HG03159 (cell line): Measurements from ENCODE around the gene COX7A2L.
"Not testable (repeated sequence)": the region's sequence is repeated elsewhere in the genome, so short reads cannot be mapped to it uniquely, and the experiment has no call there.

ENCODE experiments used
- ATAC-seq: cut with Tn5 transposase; IDR thresholded peaks from one replicate; pipeline ENCODE4 v1.9.1; 2021; ENCODE audit warnings: mild to moderate bottlenecking, moderate library complexity; ENCODE audit not compliant: unreplicated experiment

COX7A2L gene

GRCh38 chr2:42340045-42340937 lies 20.7 kb downstream of the COX7A2L start:
- no peak for ATAC-seq

- no peak for ATAC-seq
Observed at GRCh38 chr2:42339191-42339912, 21.7 kb downstream of the COX7A2L start.

GRCh38 chr2:42338567-42339190 lies 22.3 kb downstream of the COX7A2L start:
- no peak for ATAC-seq

GRCh38 chr2:42337846-42338566 lies 23.0 kb downstream of the COX7A2L start:
- no peak for ATAC-seq

- no peak for ATAC-seq
Observed at GRCh38 chr2:42337356-42337820, 23.6 kb downstream of the COX7A2L start.

- no peak for ATAC-seq
Observed at GRCh38 chr2:42336361-42336965, 24.6 kb downstream of the COX7A2L start.

- ATAC-seq = no peak
Observed at GRCh38 chr2:42335514-42336104, 25.4 kb downstream of the COX7A2L start.

- not testable (repeated sequence) for ATAC-seq
Observed at GRCh38 chr2:42334865-42335264, 26.2 kb downstream of the COX7A2L start.

- ATAC-seq = no peak
Observed at GRCh38 chr2:42334220-42334619, 26.8 kb downstream of the COX7A2L start.

GRCh38 chr2:42333579-42333978 lies 27.4 kb downstream of the COX7A2L start:
- no peak for ATAC-seq

- no peak for ATAC-seq
Observed at GRCh38 chr2:42332575-42332974, 28.4 kb downstream of the COX7A2L start.

- ATAC-seq = no peak
Observed at GRCh38 chr2:42331569-42332284, 29.3 kb downstream of the COX7A2L start.

GRCh38 chr2:42329736-42330135 lies 31.3 kb downstream of the COX7A2L start:
- no peak for ATAC-seq

- no peak for ATAC-seq
Observed at GRCh38 chr2:42328923-42329322, 32.1 kb downstream of the COX7A2L start.

- ATAC-seq = no peak
Observed at GRCh38 chr2:42328148-42328833, 32.7 kb downstream of the COX7A2L start.

- ATAC-seq = no peak
Observed at GRCh38 chr2:42327125-42327524, 33.9 kb downstream of the COX7A2L start.

GRCh38 chr2:42325609-42326008 lies 35.4 kb downstream of the COX7A2L start:
- ATAC-seq = no peak

- no peak for ATAC-seq
Observed at GRCh38 chr2:42324949-42325348, 36.1 kb downstream of the COX7A2L start.

GRCh38 chr2:42324244-42324643 lies 36.8 kb downstream of the COX7A2L start:
- ATAC-seq = no peak
